AG04450 (cell line): ENCODE data around the gene SLC16A13. TPM values are rescaled to one million over a fixed set of nuclear protein-coding genes. Genes with fewer than 3 reads are reported as not detected.

Experiments used
- CTCF ChIA-PET: fragments of 300-600, 350-600 bp; formaldehyde crosslinking; extraction: SDS; loops from one replicate; lab custom pipeline; 2022; ENCODE audit warnings: antibody characterized with exemption, inconsistent platforms; lab: Charles Lee
- POLR2A ChIA-PET: fragments of 350-600 bp; formaldehyde crosslinking; extraction: SDS; loops from one replicate; lab custom pipeline; 2021; ENCODE audit warnings: antibody characterized with exemption, inconsistent platforms; lab: Yijun Ruan, JAX
- DNase-seq: peaks from one replicate; pipeline ENCODE4 v3.0.0-alpha.2; 2011; ENCODE audit warnings: low read depth, low spot score
- H3K27ac ChIP-seq: one replicate; pipeline ENCODE4 v1.5.1; 2012; ENCODE audit warnings: low read depth, low read length, control low read depth
- H3K27me3 ChIP-seq: one replicate; pipeline ENCODE4 v1.6.0; 2012; ENCODE audit warnings: low read length; ENCODE audit not compliant: control insufficient read depth, insufficient read depth
- H3K4me3 ChIP-seq: 2 replicates; pipeline ENCODE4 v1.5.1; 2011; ENCODE audit warnings: mild to moderate bottlenecking, low read depth, low read length, control low read depth
- H3K9me3 ChIP-seq: 2 replicates; pipeline ENCODE4 v1.5.1; 2012; ENCODE audit warnings: low read length; ENCODE audit not compliant: control insufficient read depth, insufficient read depth
- CTCF ChIP-seq: IDR thresholded peaks from 2 replicates; pipeline ENCODE4 v1.5.1; 2011; ENCODE audit warnings: low read depth, low read length, control low read depth, inconsistent platforms
- polyA plus RNA-seq: library from polyadenylated mRNA; depleted of rRNA; stranded (reverse); fragments of >200 nt; gene quantifications from 2 replicates; pipeline ENCODE4 v1.2.3, GENCODE V29; 2011

SLC16A13 gene
- polyA plus RNA-seq, 1 experiment = 1.7 TPM

GRCh38 chr17:7038025-7038862 is 2.4 kb downstream of the SLC16A13 start:
- H3K9me3 ChIP-seq = no peaks in the 10 kb centered on the region; the same call in 1 of the 2 replicates
- ChIA-PET POLR2A (no interaction called here), CTCF (interaction anchor here (0.8 to 1.2 kb wide), 2 partner anchors 8 to 17 kb away, joined by 4 to 9 read pairs; no protein-coding TSS in a partner anchor)
- no peak for DNase-seq
- no peak overlapping the region for H3K4me3 ChIP-seq
- no peak overlapping the region for H3K27ac ChIP-seq
- peaks cover 13% of the 10 kb centered on the region for H3K27me3 ChIP-seq
- no peak for TF ChIP-seq CTCF

GRCh38 chr17:7039832-7040231 is 4.0 kb downstream of the SLC16A13 start:
- Histone ChIP-seq H3K27ac (no peak overlapping the region), H3K4me3 (no peak overlapping the region), H3K9me3 (no peaks in the 10 kb centered on the region; the same call in 1 of the 2 replicates), H3K27me3 (peaks cover 23% of the 10 kb centered on the region)
- no peak for DNase-seq
- ChIA-PET CTCF (interaction anchor here (1.7 kb wide), 1 partner anchor 137 kb away, joined by 5 read pairs; no protein-coding TSS in a partner anchor), POLR2A (no interaction called here)
- TF ChIP-seq CTCF = no peak

GRCh38 chr17:7041607-7042500 is 6.0 kb downstream of the SLC16A13 start:
- TF ChIP-seq CTCF = no peak
- Histone ChIP-seq H3K27ac (no peak overlapping the region), H3K27me3 (peaks cover 32% of the 10 kb centered on the region), H3K4me3 (no peak overlapping the region), H3K9me3 (no peaks in the 10 kb centered on the region; the same call in 1 of the 2 replicates)
- ChIA-PET POLR2A (interaction anchor here (0.6 kb wide), 1 partner anchor 843 kb away, joined by 3 read pairs; no protein-coding TSS in a partner anchor), CTCF (interaction anchor here (0.9 to 1.2 kb wide), 3 partner anchors 92 to 136 kb away, joined by 3 read pairs; no protein-coding TSS in a partner anchor)
- no peak for DNase-seq

GRCh38 chr17:7042501-7043181 is 6.8 kb downstream of the SLC16A13 start:
- Histone ChIP-seq H3K4me3 (no peak overlapping the region), H3K9me3 (no peaks in the 10 kb centered on the region; the same call in 1 of the 2 replicates), H3K27ac (no peak overlapping the region), H3K27me3 (peaks cover 34% of the 10 kb centered on the region)
- TF ChIP-seq CTCF = no peak
- ChIA-PET POLR2A (interaction anchor here (0.6 kb wide), 1 partner anchor 842 kb away, joined by 3 read pairs; no protein-coding TSS in a partner anchor), CTCF (interaction anchor here (1.2 kb wide), 1 partner anchor 94 kb away, joined by 3 read pairs; no protein-coding TSS in a partner anchor)
- DNase-seq = no peak
